HepG2 (cell line): ENCODE results near the gene TTYH2. TPM values are rescaled to one million over a fixed set of nuclear protein-coding genes. Genes with fewer than 3 reads are reported as not detected.

Source experiments
- ATAC-seq: fragments of 200-7000 bp; cut with Tn5 transposase; 3 replicates; pipeline ENCODE4 v1.9.1; 2020; ENCODE audit warnings: mild to moderate bottlenecking, moderate library complexity
- BruUV-seq: library from RNA; stranded (reverse); fragments of 400-500 nt; replicated peaks from 2 replicates; lab custom pipeline; 2021; lab: Mats Ljungman, UMichigan
- CTCF ChIA-PET: fragments of 300-600 bp; formaldehyde crosslinking; extraction: SDS; loops from one replicate; lab custom pipeline; 2021; ENCODE audit warnings: low total read pairs, inconsistent platforms, low intra/inter-chr PET ratio; lab: Yijun Ruan, JAX
- POLR2A ChIA-PET: fragments of 350-600 bp; sonication (Branson Sonifier 250); formaldehyde crosslinking; loops from one replicate; lab custom pipeline; 2020; ENCODE audit warnings: antibody characterized with exemption, inconsistent platforms; lab: Yijun Ruan, JAX
- DNase-seq: peaks from one replicate; pipeline ENCODE4 v3.0.0-alpha.2; 2015; ENCODE audit warnings: low spot score
- FAIRE-seq: peaks from 3 replicates; lab custom pipeline; 2011; peaks lifted over from hg19 to GRCh38; lab: Jason Lieb, UNC
- H2AFZ ChIP-seq: one replicate; pipeline ENCODE4 v1.6.1; 2011; ENCODE audit warnings: low read length, inconsistent platforms
- H3K27ac ChIP-seq: fragments of 300-600 bp; 3 replicates; pipeline ENCODE4 v1.8.0; 2011; ENCODE audit warnings: mixed run types, mild to moderate bottlenecking, mixed read lengths, low read length, inconsistent platforms; ENCODE audit not compliant: insufficient read depth; ENCODE audit errors: extremely low read length
- H3K27me3 ChIP-seq, 2 experiments: fragments of 200-600 bp in 1 of 2; 2 replicates in 1 of 2; 3 replicates in 1 of 2; pipeline versions ENCODE4 v1.6.0 to v1.8.0; 2011; ENCODE audit warnings: low read length in 2 of 2, mild to moderate bottlenecking in 2 of 2, moderate library complexity in 2 of 2, inconsistent platforms in 1 of 2; ENCODE audit not compliant: insufficient read depth in 2 of 2, control insufficient read depth in 1 of 2
- H3K36me3 ChIP-seq, 2 experiments: fragments of 200-600 bp in 1 of 2; replicated peaks in 1 of 2; 2 replicates in 1 of 2; 3 replicates in 1 of 2; pipeline versions ENCODE4 v1.5.1 to v1.8.0; 2011; ENCODE audit warnings: low read length in 2 of 2, inconsistent platforms in 1 of 2; ENCODE audit not compliant: insufficient read depth in 2 of 2, control insufficient read depth in 1 of 2
- H3K4me1 ChIP-seq: 2 replicates; pipeline ENCODE4 v1.5.1; 2012; ENCODE audit warnings: low read length, inconsistent platforms; ENCODE audit not compliant: insufficient read depth
- H3K4me2 ChIP-seq: 2 replicates; pipeline ENCODE4 v1.6.0; 2011; ENCODE audit warnings: low read depth, low read length, inconsistent platforms
- H3K4me3 ChIP-seq, 3 experiments: fragments of 200-600 bp in 1 of 3; sonication (generic), shearing (Covaris generic) in 1 of 3; replicated peaks in 1 of 3; 2 replicates each; pipeline ENCODE4 v1.5.1; 2011 to 2016; ENCODE audit warnings: low read length in 3 of 3, inconsistent platforms in 2 of 3, low read depth in 2 of 3, mild to moderate bottlenecking in 2 of 3, control low read depth in 1 of 3, mixed read lengths in 1 of 3; ENCODE audit not compliant: insufficient read depth in 1 of 3
- H3K79me2 ChIP-seq: one replicate; pipeline ENCODE4 v1.6.1; 2011; ENCODE audit warnings: low read length, inconsistent platforms; ENCODE audit not compliant: insufficient read depth
- H3K9ac ChIP-seq: 2 replicates; pipeline ENCODE4 v1.6.0; 2011; ENCODE audit warnings: mild to moderate bottlenecking, low read depth, low read length, inconsistent platforms; ENCODE audit not compliant: insufficient read depth
- H3K9me3 ChIP-seq: 2 replicates; pipeline ENCODE4 v1.5.1; 2012; ENCODE audit warnings: mild to moderate bottlenecking, low read length
- H4K20me1 ChIP-seq: 2 replicates; pipeline ENCODE4 v1.6.0; 2011; ENCODE audit warnings: inconsistent platforms, mild to moderate bottlenecking, low read length, moderate library complexity; ENCODE audit not compliant: insufficient read depth
- CEBPB ChIP-seq: IDR thresholded peaks from 2 replicates; pipeline ENCODE4 v1.6.1; 2011; ENCODE audit warnings: low read depth, low read length, improper control_type of control experiment, borderline replicate concordance
- FOXJ3 ChIP-seq: sonication (generic); formaldehyde crosslinking; IDR thresholded peaks from 2 replicates; pipeline ENCODE4 v1.4.0; 2020; ENCODE audit warnings: missing genetic modification reagents, mild to moderate bottlenecking, borderline replicate concordance
- HDAC2 ChIP-seq: sonication (generic); formaldehyde crosslinking; IDR thresholded peaks from 2 replicates; pipeline ENCODE4 v1.4.0; 2020; ENCODE audit warnings: missing genetic modification reagents
- KDM4B ChIP-seq: sonication (generic); formaldehyde crosslinking; IDR thresholded peaks from 2 replicates; pipeline ENCODE4 v1.4.0; 2020; ENCODE audit warnings: missing genetic modification reagents
- RELA ChIP-seq: sonication (generic); formaldehyde crosslinking; IDR thresholded peaks from 2 replicates; pipeline ENCODE4 v1.4.0; 2020; ENCODE audit warnings: missing genetic modification reagents
- ZFP90 ChIP-seq: sonication (generic); formaldehyde crosslinking; IDR thresholded peaks from 2 replicates; pipeline ENCODE4 v1.8.0; 2022; ENCODE audit warnings: missing genetic modification reagents, mild to moderate bottlenecking, inconsistent platforms, borderline replicate concordance
- ZNF331 ChIP-seq: sonication (generic); formaldehyde crosslinking; IDR thresholded peaks from 2 replicates; pipeline ENCODE4 v1.4.0; 2020; ENCODE audit warnings: missing genetic modification reagents
- ZNF343 ChIP-seq: sonication (generic); formaldehyde crosslinking; IDR thresholded peaks from 2 replicates; pipeline ENCODE4 v1.4.0; 2020; ENCODE audit warnings: mild to moderate bottlenecking, missing genetic modification reagents
- WGBS: methylation state at CpG from one replicate; pipeline ENCODE4 v1.1.6; 2017; ENCODE audit warnings: low lambda C conversion rate; 5-methylcytosine and 5-hydroxymethylcytosine counted together
- in situ Hi-C: cut with HindIII; loops from 2 replicates; pipeline ENCODE4 v1.10.0; 2017; ENCODE audit warnings: low pct_unique_long_range_greater_than_20kb; ENCODE audit not compliant: extremely low pct_ligation_motif_present
- intact Hi-C: fragments of 100-400 bp; cut with micrococcal nuclease; formaldehyde crosslinking; loops from one replicate; pipeline ENCODE4 v1.10.0; 2022; ENCODE audit not compliant: unreplicated experiment
- polyA plus RNA-seq, 8 experiments: library from polyadenylated mRNA; depleted of rRNA in 3 of 8; stranded (reverse) in 7 of 8; unstranded in 1 of 8; fragments of >200 nt; fragmentation: Illumina TruSeq in 4 of 8; extraction: Trizol in 4 of 8; gene quantifications; 2 replicates each; pipeline versions ENCODE4 v1.2.1 to v1.2.3, GENCODE V29; 2011 to 2016; ENCODE audit warnings: low read depth in 4 of 8, missing spikeins in 1 of 8, mixed read lengths in 1 of 8; ENCODE audit not compliant: insufficient read depth in 1 of 8
- total RNA-seq, 5 experiments: library from RNA; depleted of rRNA; stranded (reverse); fragments of >200 nt; fragmentation: Illumina TruSeq; extraction: Trizol; gene quantifications; 2 replicates each; pipeline ENCODE4 v1.2.3, GENCODE V29; 2016; ENCODE audit warnings: low read depth in 1 of 5
- TF ChIP-seq, protein P1 (sequence below): sonication (generic); formaldehyde crosslinking; IDR thresholded peaks from 2 replicates; pipeline ENCODE4 v1.4.0; 2020; ENCODE audit warnings: mild to moderate bottlenecking, missing genetic modification reagents
- TF ChIP-seq, protein P2 (sequence below): sonication (generic); formaldehyde crosslinking; IDR thresholded peaks from 2 replicates; pipeline ENCODE4 v1.4.0; 2020; ENCODE audit warnings: mild to moderate bottlenecking, low read depth, missing genetic modification reagents
- TF ChIP-seq, protein P3 (sequence below), 2 experiments: sonication (generic) in 1 of 2; formaldehyde crosslinking in 1 of 2; IDR thresholded peaks; 2 replicates each; pipeline versions ENCODE4 v1.4.0 to v1.6.1; 2016 to 2020; ENCODE audit warnings: borderline replicate concordance in 1 of 2, low read depth in 1 of 2, mild to moderate bottlenecking in 1 of 2, missing genetic modification reagents in 1 of 2

Gene TTYH2
- total and polyA plus RNA-seq, 2 of the 13 experiments (the other 11 are each of a cell fraction or from before 2014, with no cell fraction given) = 0.77 to 0.96 TPM

DNA sequence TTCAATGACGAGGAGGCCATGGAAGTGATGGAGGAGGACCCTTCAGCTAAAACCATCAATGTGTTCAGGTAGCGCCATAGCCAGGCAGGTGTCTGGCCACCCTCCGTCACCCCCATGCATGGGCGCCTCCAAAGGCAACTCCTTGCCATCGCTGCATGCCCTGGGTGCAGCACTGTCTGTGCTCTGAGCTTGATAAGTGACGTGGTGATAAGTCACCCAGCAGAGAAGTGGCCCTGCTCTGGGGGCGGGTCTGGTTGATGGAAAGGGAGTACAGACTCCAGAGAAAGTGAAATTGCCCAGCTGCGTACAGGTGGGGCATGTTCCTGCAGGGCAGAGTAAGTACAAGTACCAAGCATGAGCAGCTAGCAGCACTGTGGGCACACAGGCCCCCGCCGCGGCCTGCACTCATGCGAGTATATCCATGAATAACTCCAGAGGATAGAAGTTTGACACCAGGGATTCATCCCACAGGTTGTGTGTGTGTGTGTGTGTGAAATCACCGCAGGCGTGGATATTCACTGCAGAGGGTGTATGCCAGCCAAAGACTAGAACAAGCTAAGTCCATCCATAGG lies 73.7 kb downstream of the TTYH2 start (continued):
- TF ChIP-seq, protein P1, sequence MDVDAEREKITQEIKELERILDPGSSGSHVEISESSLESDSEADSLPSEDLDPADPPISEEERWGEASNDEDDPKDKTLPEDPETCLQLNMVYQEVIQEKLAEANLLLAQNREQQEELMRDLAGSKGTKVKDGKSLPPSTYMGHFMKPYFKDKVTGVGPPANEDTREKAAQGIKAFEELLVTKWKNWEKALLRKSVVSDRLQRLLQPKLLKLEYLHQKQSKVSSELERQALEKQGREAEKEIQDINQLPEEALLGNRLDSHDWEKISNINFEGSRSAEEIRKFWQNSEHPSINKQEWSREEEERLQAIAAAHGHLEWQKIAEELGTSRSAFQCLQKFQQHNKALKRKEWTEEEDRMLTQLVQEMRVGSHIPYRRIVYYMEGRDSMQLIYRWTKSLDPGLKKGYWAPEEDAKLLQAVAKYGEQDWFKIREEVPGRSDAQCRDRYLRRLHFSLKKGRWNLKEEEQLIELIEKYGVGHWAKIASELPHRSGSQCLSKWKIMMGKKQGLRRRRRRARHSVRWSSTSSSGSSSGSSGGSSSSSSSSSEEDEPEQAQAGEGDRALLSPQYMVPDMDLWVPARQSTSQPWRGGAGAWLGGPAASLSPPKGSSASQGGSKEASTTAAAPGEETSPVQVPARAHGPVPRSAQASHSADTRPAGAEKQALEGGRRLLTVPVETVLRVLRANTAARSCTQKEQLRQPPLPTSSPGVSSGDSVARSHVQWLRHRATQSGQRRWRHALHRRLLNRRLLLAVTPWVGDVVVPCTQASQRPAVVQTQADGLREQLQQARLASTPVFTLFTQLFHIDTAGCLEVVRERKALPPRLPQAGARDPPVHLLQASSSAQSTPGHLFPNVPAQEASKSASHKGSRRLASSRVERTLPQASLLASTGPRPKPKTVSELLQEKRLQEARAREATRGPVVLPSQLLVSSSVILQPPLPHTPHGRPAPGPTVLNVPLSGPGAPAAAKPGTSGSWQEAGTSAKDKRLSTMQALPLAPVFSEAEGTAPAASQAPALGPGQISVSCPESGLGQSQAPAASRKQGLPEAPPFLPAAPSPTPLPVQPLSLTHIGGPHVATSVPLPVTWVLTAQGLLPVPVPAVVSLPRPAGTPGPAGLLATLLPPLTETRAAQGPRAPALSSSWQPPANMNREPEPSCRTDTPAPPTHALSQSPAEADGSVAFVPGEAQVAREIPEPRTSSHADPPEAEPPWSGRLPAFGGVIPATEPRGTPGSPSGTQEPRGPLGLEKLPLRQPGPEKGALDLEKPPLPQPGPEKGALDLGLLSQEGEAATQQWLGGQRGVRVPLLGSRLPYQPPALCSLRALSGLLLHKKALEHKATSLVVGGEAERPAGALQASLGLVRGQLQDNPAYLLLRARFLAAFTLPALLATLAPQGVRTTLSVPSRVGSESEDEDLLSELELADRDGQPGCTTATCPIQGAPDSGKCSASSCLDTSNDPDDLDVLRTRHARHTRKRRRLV (CRISPR knock-in tag) = no peak
- TF ChIP-seq CEBPB (no peak), KDM4B (CRISPR knock-in tag) (no peak), RELA (no peak)

DNA sequence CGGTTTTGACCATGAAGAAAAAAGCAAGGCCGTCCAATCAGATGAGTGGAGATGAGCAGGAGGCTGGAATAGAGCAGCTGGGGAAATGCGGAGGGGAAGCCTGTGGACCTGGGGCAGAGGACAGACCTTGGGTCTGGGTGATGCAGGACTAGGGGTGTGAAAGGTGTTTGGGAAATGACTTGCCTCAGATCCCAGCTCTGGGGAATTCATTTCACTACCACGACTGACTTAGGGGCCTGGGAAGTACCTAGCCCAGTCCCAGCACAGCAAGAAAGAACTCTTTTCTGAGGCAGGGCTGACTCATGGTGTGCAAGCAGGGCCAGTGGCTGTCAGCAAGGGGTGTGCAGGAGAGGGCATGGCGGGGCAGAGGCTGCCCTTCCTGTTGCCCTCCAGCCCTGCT lies 75.4 kb downstream of the TTYH2 start:
- no peak for DNase-seq
- no peak overlapping the region for H3K4me2 ChIP-seq
- H3K36me3 ChIP-seq = no peaks in the 10 kb centered on the region
- no peak overlapping the region for H2AFZ ChIP-seq
- POLR2A ChIA-PET = no interaction called here
- no peak overlapping the region for H3K27ac ChIP-seq
- intact Hi-C loops = no loop called here
- 22% methylated on average over 4 of the region's 5 CpGs for WGBS
- H3K9me3 ChIP-seq = no peaks in the 10 kb centered on the region
- peaks cover 4 to 25% of the 10 kb centered on the region in 2 experiments; a peak in 3 of 5 replicates for H3K27me3 ChIP-seq
- BruUV-seq = no TSS peak
- FAIRE-seq = no peak
- CTCF ChIA-PET = no interaction called here
- no peaks in the 10 kb centered on the region for H4K20me1 ChIP-seq
- no peak overlapping the region for H3K9ac ChIP-seq
- no peaks in the 10 kb centered on the region for H3K79me2 ChIP-seq
- in situ Hi-C loops = no loop called here
- ATAC-seq = no peak
- H3K4me1 ChIP-seq = no peaks in the 10 kb centered on the region
- H3K4me3 ChIP-seq = no peak overlapping the region
- TF ChIP-seq FOXJ3 (CRISPR knock-in tag) = no peak
- TF ChIP-seq, protein P2, sequence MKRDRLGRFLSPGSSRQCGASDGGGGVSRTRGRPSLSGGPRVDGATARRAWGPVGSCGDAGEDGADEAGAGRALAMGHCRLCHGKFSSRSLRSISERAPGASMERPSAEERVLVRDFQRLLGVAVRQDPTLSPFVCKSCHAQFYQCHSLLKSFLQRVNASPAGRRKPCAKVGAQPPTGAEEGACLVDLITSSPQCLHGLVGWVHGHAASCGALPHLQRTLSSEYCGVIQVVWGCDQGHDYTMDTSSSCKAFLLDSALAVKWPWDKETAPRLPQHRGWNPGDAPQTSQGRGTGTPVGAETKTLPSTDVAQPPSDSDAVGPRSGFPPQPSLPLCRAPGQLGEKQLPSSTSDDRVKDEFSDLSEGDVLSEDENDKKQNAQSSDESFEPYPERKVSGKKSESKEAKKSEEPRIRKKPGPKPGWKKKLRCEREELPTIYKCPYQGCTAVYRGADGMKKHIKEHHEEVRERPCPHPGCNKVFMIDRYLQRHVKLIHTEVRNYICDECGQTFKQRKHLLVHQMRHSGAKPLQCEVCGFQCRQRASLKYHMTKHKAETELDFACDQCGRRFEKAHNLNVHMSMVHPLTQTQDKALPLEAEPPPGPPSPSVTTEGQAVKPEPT (CRISPR knock-in tag) = no peak
- no peak for TF ChIP-seq ZNF343 (CRISPR knock-in tag)
- no peak for TF ChIP-seq ZFP90 (CRISPR knock-in tag)
- TF ChIP-seq ZNF331 (CRISPR knock-in tag) = no peak
- no peak for TF ChIP-seq HDAC2
- TF ChIP-seq, protein P3, sequence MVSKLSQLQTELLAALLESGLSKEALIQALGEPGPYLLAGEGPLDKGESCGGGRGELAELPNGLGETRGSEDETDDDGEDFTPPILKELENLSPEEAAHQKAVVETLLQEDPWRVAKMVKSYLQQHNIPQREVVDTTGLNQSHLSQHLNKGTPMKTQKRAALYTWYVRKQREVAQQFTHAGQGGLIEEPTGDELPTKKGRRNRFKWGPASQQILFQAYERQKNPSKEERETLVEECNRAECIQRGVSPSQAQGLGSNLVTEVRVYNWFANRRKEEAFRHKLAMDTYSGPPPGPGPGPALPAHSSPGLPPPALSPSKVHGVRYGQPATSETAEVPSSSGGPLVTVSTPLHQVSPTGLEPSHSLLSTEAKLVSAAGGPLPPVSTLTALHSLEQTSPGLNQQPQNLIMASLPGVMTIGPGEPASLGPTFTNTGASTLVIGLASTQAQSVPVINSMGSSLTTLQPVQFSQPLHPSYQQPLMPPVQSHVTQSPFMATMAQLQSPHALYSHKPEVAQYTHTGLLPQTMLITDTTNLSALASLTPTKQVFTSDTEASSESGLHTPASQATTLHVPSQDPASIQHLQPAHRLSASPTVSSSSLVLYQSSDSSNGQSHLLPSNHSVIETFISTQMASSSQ (IDR thresholded peaks at IDR 0.05; ENCODE audit: low read depth) = no peak
- TF ChIP-seq, protein P3 (CRISPR knock-in tag; IDR thresholded peaks at IDR 0.05; ENCODE audit: borderline replicate concordance) = no peak
